Activated T-cell treated with anti-CD3 and anti-CD28 coated beads, Interleukin-2, amount 50 U/mL, for 24 hours (primary cell): Measurements from ENCODE around the gene CYP26A1.
"Not testable (repeated sequence)": the region's sequence is repeated elsewhere in the genome, so short reads cannot be mapped to it uniquely, and the experiment has no call there.

Experiments used
- DNase-seq: peaks from one replicate; pipeline ENCODE4 v3.0.0-alpha.2; 2020
- H3K27ac Mint-ChIP-seq: 2 replicates; pipeline ENCODE4 v1.8.0; 2020; ENCODE audit warnings: mild to moderate bottlenecking, mixed read lengths
- H3K27me3 Mint-ChIP-seq: 2 replicates; pipeline ENCODE4 v1.8.0; 2020; ENCODE audit warnings: mixed read lengths
- H3K36me3 Mint-ChIP-seq: 2 replicates; pipeline ENCODE4 v1.8.0; 2020; ENCODE audit warnings: low read depth, mixed read lengths
- H3K4me1 Mint-ChIP-seq: 2 replicates; pipeline ENCODE4 v1.8.0; 2020; ENCODE audit warnings: low read depth, mixed read lengths
- H3K4me3 Mint-ChIP-seq: 2 replicates; pipeline ENCODE4 v1.8.0; 2020; ENCODE audit warnings: mild to moderate bottlenecking, moderate library complexity, mixed read lengths
- H3K9me3 Mint-ChIP-seq: 2 replicates; pipeline ENCODE4 v1.8.0; 2020; ENCODE audit warnings: mixed read lengths

CYP26A1 gene

DNA sequence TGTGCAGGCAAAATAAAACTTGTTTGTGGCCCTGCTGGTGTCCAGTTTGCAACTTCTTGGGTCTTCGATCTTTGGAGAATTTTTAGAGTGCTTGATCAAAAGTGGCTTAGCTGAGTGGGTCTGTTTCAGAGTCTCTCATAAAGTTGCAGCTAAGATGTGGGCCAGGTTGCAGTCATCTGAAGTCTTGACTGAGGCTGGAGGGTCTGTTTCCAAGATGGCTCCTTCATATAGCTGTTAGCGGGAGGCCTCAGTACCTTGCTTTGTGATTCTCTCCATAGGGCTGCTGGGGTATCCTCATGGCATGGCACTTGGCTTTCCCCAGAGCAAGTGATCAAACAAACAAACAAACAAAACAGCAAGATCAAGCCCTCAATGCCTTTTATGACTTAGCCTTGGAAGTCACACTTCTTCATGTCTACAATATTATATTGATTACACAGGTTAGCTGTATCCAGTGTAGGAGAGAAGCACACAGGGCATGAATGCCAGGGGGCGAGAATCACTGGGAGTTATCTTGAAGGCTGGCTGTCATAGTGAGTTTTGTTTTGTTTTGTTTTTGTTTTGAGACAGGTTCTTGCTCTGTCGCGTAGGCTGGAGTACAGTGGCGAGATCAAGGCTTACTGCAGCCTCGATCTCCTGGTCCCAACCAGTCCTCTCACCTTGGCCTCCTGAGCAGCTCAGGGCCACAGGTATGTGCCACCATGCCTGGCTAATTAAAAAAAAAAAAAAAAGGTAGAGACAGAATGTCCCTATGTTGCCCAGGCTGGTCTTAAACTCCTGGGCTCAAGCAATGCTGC, 10.2 kb downstream of the CYP26A1 start:
- Mint-ChIP-seq H3K4me1 (peaks cover 2% of the 10 kb centered on the region), H3K9me3 (no peaks in the 10 kb centered on the region), H3K27me3 (peaks cover 34% of the 10 kb centered on the region), H3K36me3 (no peaks in the 10 kb centered on the region), H3K4me3 (no peak overlapping the region), H3K27ac (no peak overlapping the region)
- DNase-seq, result no peak

DNA sequence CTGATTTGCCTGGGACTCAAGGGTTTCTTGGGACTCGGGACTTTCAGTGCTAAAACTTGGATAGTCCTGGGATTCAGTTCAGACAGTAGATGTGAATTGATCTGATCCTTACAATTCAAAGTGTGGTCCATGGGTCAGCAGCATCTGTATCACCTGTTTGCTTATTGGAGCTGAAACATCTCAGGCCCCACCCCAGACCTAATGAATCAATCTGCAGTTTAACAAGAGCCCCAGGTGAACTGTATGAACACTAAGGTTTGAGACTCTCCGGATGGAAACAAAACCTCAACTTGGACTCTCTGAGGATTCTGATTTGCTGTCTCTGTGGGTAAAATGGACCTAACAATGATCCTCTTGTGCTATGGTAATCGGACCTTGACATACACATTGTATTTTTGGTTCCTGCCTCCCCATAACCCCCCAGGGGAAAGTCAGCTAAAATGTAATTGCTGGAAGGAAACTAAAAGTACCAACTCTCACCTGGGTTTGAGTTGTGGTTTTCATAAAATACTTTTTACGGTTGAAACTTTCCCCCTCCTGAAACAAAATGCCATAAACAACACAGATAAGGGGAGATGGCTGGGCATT, 11.7 kb downstream of the CYP26A1 start:
- Mint-ChIP-seq H3K4me1 (no peaks in the 10 kb centered on the region), H3K4me3 (no peak overlapping the region), H3K27ac (no peak overlapping the region), H3K27me3 (peaks cover 25% of the 10 kb centered on the region), H3K9me3 (no peaks in the 10 kb centered on the region), H3K36me3 (no peaks in the 10 kb centered on the region)
- no peak for DNase-seq

GRCh38 chr10:93086289-93086688, 12.6 kb downstream of the CYP26A1 start:
- no peak for DNase-seq
- H3K9me3 Mint-ChIP-seq, result no peaks in the 10 kb centered on the region
- peaks cover 16% of the 10 kb centered on the region for H3K27me3 Mint-ChIP-seq
- no peaks in the 10 kb centered on the region for H3K36me3 Mint-ChIP-seq
- no peak overlapping the region for H3K27ac Mint-ChIP-seq
- no peaks in the 10 kb centered on the region for H3K4me1 Mint-ChIP-seq
- no peak overlapping the region for H3K4me3 Mint-ChIP-seq

DNA sequence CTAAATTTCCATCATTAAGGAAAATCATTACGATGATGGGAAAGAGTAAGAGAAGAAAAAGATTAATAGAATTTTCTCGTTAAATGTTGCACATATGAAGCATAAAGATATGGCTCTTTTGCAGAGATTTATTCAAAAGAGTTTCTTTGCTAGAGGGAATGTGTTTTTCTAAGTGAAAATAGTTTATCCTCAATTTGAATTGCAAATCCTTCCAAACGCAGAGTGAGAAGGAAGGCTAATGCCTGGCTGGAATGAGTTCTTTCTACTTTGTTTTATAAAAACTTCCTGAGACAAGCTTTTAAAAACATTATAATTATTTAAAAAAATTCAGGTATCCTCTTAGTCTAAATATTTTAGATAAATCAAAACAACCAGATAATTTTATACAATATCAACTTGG, 14.2 kb downstream of the CYP26A1 start:
- Mint-ChIP-seq H3K4me1 (no peaks in the 10 kb centered on the region), H3K27ac (no peak overlapping the region), H3K27me3 (peaks cover 10% of the 10 kb centered on the region), H3K9me3 (no peaks in the 10 kb centered on the region), H3K36me3 (no peaks in the 10 kb centered on the region), H3K4me3 (no peak overlapping the region)
- no peak for DNase-seq

- Mint-ChIP-seq H3K4me1 (no peaks in the 10 kb centered on the region), H3K27me3 (peaks cover 6% of the 10 kb centered on the region), H3K9me3 (no peaks in the 10 kb centered on the region), H3K36me3 (no peaks in the 10 kb centered on the region), H3K27ac (no peak overlapping the region), H3K4me3 (no peak overlapping the region)
- no peak for DNase-seq
These were observed 14.8 kb downstream of the CYP26A1 start for GRCh38 chr10:93088466-93088865.

DNA sequence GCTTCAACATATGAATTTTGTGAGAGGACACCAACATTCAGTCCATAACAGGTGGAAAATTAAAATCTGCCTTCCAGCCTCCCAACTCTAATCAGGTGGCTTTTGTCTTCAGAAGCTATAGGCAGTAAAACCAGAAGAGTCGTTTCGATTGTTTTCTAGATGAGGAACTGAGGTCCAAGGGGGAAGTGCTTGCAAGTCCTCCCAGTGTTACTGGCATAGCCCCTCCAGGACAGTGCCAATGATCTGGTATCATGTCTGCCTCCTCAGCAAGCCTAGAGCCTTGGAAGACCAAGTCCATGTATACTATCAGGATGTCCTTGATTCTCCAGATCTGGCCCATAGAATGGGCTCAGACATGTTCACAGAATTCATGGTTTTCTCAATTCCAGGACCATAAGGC, 16.9 kb downstream of the CYP26A1 start:
- DNase-seq, result no peak
- Mint-ChIP-seq H3K4me3 (no peak overlapping the region), H3K27me3 (peaks cover 10% of the 10 kb centered on the region), H3K4me1 (no peaks in the 10 kb centered on the region), H3K27ac (no peak overlapping the region), H3K9me3 (no peaks in the 10 kb centered on the region), H3K36me3 (no peaks in the 10 kb centered on the region)

- no peak for DNase-seq
- Mint-ChIP-seq H3K36me3 (no peaks in the 10 kb centered on the region), H3K4me1 (no peaks in the 10 kb centered on the region), H3K4me3 (no peak overlapping the region), H3K27me3 (peaks cover 10% of the 10 kb centered on the region), H3K27ac (no peak overlapping the region), H3K9me3 (no peaks in the 10 kb centered on the region)
These were observed 18.3 kb downstream of the CYP26A1 start for GRCh38 chr10:93091960-93092359.

DNA sequence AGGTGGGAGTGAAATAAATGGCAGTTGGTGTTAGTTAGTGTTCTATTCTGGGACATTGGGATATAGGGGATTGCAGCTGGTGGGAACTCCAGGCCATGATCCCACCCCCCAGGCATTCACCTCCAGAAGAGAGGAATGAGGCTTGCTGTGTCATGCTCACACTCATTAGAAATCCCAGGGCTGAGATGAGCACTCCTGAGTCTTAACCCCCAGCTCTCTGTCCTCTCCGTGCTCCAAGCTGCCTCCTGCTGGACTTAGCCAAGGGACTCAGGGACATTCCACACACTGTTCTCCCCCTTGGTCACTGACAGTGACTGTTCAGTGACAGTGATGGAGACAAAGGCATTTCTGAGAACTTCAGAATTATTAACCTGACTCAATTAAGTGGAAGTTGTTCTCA, 21.5 kb downstream of the CYP26A1 start:
- no peaks in the 10 kb centered on the region for H3K36me3 Mint-ChIP-seq
- H3K9me3 Mint-ChIP-seq, result no peaks in the 10 kb centered on the region
- no peaks in the 10 kb centered on the region for H3K4me1 Mint-ChIP-seq
- peaks cover 3% of the 10 kb centered on the region for H3K27me3 Mint-ChIP-seq
- no peak overlapping the region for H3K4me3 Mint-ChIP-seq
- H3K27ac Mint-ChIP-seq, result no peak overlapping the region
- no peak for DNase-seq

- DNase-seq, result no peak
- no peaks in the 10 kb centered on the region for H3K4me1 Mint-ChIP-seq
- H3K27me3 Mint-ChIP-seq, result peaks cover 3% of the 10 kb centered on the region
- no peak overlapping the region for H3K4me3 Mint-ChIP-seq
- H3K36me3 Mint-ChIP-seq, result no peaks in the 10 kb centered on the region
- no peaks in the 10 kb centered on the region for H3K9me3 Mint-ChIP-seq
- no peak overlapping the region for H3K27ac Mint-ChIP-seq
These were observed 23.2 kb downstream of the CYP26A1 start for GRCh38 chr10:93096901-93097300.

- Mint-ChIP-seq H3K27ac (no peak overlapping the region), H3K27me3 (peaks cover 3% of the 10 kb centered on the region), H3K4me3 (no peak overlapping the region), H3K4me1 (no peaks in the 10 kb centered on the region), H3K9me3 (no peaks in the 10 kb centered on the region), H3K36me3 (no peaks in the 10 kb centered on the region)
- no peak for DNase-seq
These were observed 23.7 kb downstream of the CYP26A1 start for GRCh38 chr10:93097386-93097785.

GRCh38 chr10:93098816-93099215, 25.1 kb downstream of the CYP26A1 start:
- Mint-ChIP-seq H3K27me3 (peaks cover 2% of the 10 kb centered on the region), H3K36me3 (no peaks in the 10 kb centered on the region), H3K4me3 (no peak overlapping the region), H3K9me3 (no peaks in the 10 kb centered on the region), H3K4me1 (no peaks in the 10 kb centered on the region), H3K27ac (no peak overlapping the region)
- DNase-seq, result no peak

DNA sequence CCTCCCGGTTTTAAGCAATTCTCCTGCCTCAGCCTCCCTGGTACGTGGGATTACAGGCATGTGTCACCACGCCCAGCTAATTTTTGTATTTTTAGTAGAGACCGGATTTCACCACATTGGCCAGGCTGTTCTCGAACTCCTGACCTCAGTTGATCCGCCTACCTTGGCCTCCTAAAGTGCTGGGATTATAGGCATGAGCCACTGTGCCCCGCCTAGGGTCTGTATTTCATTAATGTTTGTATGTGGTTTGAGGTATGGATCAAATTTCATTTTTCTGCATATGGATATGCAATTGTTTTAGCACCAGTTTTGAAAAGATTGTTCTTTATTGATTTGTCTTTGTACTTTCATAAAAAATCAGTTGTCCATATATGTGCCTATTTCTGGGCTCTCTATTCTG, 26.0 kb downstream of the CYP26A1 start:
- H3K4me1 Mint-ChIP-seq, result no peaks in the 10 kb centered on the region
- H3K9me3 Mint-ChIP-seq, result no peaks in the 10 kb centered on the region
- H3K27ac Mint-ChIP-seq, result no peak overlapping the region
- H3K36me3 Mint-ChIP-seq, result no peaks in the 10 kb centered on the region
- H3K4me3 Mint-ChIP-seq, result no peak overlapping the region
- DNase-seq, result no peak
- no peaks in the 10 kb centered on the region for H3K27me3 Mint-ChIP-seq

DNA sequence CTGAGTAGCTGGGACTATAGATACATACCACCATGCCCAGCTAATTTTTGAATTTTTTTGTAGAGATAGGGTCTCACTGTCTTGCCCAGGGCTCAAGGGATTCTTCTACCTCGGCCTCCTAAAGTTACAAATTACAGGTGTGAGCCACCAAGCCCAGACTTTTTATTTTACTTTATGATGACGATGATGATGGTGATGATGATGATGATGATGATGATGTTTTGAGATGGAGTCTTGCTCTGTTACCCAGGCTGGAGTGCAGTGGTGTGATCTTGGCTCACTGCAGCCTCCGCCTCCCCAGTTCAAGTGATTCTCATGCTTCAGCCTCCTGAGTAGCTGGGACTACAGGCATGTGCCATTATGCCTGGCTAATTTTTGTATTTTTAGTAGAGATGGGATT, 27.5 kb downstream of the CYP26A1 start:
- not testable (repeated sequence) for H3K27me3 Mint-ChIP-seq, H3K27ac Mint-ChIP-seq, H3K4me1 Mint-ChIP-seq, H3K4me3 Mint-ChIP-seq, DNase-seq, H3K9me3 Mint-ChIP-seq, H3K36me3 Mint-ChIP-seq

- Mint-ChIP-seq H3K9me3 (no peaks in the 10 kb centered on the region), H3K36me3 (no peaks in the 10 kb centered on the region), H3K27me3 (no peaks in the 10 kb centered on the region), H3K27ac (no peak overlapping the region), H3K4me3 (no peak overlapping the region), H3K4me1 (no peaks in the 10 kb centered on the region)
- no peak for DNase-seq
These were observed 30.3 kb downstream of the CYP26A1 start for GRCh38 chr10:93103953-93104352.

DNA sequence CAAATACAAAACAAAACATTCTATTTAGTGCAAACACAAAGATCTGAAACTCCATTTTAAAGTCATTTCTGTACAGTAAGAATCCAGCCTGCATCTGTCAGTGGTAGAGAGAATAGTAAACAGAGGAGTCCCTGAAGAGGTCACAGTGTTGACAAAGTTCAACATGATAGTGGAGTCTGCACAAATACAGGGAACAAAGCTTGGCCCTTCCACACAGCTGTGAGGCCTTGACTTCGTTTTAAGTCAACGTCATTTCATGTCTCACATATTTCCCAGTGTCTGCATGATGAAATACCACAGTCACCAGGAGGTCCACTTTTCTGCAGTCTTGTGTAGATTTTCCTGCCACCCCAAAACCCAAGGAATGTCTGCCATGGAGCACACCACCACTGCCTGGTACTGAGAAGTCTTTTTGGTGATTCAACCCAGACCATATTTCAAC, 33.0 kb downstream of the CYP26A1 start:
- no peak for DNase-seq
- Mint-ChIP-seq H3K4me3 (no peak overlapping the region), H3K27ac (no peak overlapping the region), H3K36me3 (no peaks in the 10 kb centered on the region), H3K27me3 (no peaks in the 10 kb centered on the region), H3K9me3 (no peaks in the 10 kb centered on the region), H3K4me1 (no peaks in the 10 kb centered on the region)
